Activated T-helper 1 cell treated with anti-CD3 and anti-CD28 coated beads, Interleukin-2, amount 50 U/mL, for 16 hours (primary cell): Measurements from ENCODE around the gene NPR3.
"Not testable (repeated sequence)": the region's sequence is repeated elsewhere in the genome, so short reads cannot be mapped to it uniquely, and the experiment has no call there.

Experiments
- DNase-seq, 2 donors: peaks; one replicate each; pipeline ENCODE4 v3.0.0-alpha.2; 2020; ENCODE audit warnings: low read depth in 1 of 2, low spot score in 1 of 2

Gene NPR3

GRCh38 chr5:32760091-32760509 lies 49.0 kb downstream of the NPR3 start:
- DNase-seq, result no peak

- DNase-seq, result no peak
Measured at GRCh38 chr5:32765266-32765665, 54.1 kb downstream of the NPR3 start.

GRCh38 chr5:32767948-32768467 lies 56.9 kb downstream of the NPR3 start:
- DNase-seq, result no peak

- no peak for DNase-seq
Measured at GRCh38 chr5:32769711-32770110, 58.6 kb downstream of the NPR3 start.

GRCh38 chr5:32770444-32770843 lies 59.3 kb downstream of the NPR3 start:
- no peak for DNase-seq

GRCh38 chr5:32771037-32771436 lies 59.9 kb downstream of the NPR3 start:
- DNase-seq, result no peak

- no peak for DNase-seq
Measured at GRCh38 chr5:32773944-32774343, 62.8 kb downstream of the NPR3 start.

GRCh38 chr5:32776200-32776599 lies 65.1 kb downstream of the NPR3 start:
- no peak for DNase-seq

GRCh38 chr5:32777222-32777621 lies 66.1 kb downstream of the NPR3 start:
- DNase-seq, result no peak

- no peak for DNase-seq
Measured at GRCh38 chr5:32777733-32778132, 66.6 kb downstream of the NPR3 start.

- DNase-seq, result no peak
Measured at GRCh38 chr5:32778403-32778802, 67.3 kb downstream of the NPR3 start.

- DNase-seq, result no peak
Measured at GRCh38 chr5:32779754-32780415, 68.8 kb downstream of the NPR3 start.

GRCh38 chr5:32780508-32780919 lies 69.4 kb downstream of the NPR3 start:
- no peak for DNase-seq

- DNase-seq, result no peak
Measured at GRCh38 chr5:32783661-32784060, 72.5 kb downstream of the NPR3 start.

- DNase-seq, result no peak
Measured at GRCh38 chr5:32785611-32786254, 74.6 kb downstream of the NPR3 start.

- no peak for DNase-seq
Measured at GRCh38 chr5:32786311-32786710, 75.2 kb downstream of the NPR3 start.

GRCh38 chr5:32790411-32790951 lies 79.4 kb downstream of the NPR3 start:
- DNase-seq, result no peak

GRCh38 chr5:32791536-32792243 lies 80.6 kb downstream of the NPR3 start:
- no peak for DNase-seq

GRCh38 chr5:32794086-32794485 lies 83.0 kb downstream of the NPR3 start:
- no peak for DNase-seq

- no peak for DNase-seq
Measured at GRCh38 chr5:32802764-32803163, 91.6 kb downstream of the NPR3 start.

- no peak for DNase-seq
Measured at GRCh38 chr5:32803656-32804055, 92.5 kb downstream of the NPR3 start.

GRCh38 chr5:32805462-32805861 lies 94.3 kb downstream of the NPR3 start:
- not testable (repeated sequence) for DNase-seq
